Nephron (organoid): ENCODE measurements around the gene SNX21.

Experiments
- H3K27ac Mint-ChIP-seq, 3 experiments: 2 replicates each; pipeline ENCODE4 v1.8.0; 2020; ENCODE audit warnings: mixed read lengths in 3 of 3, mild to moderate bottlenecking in 2 of 3, moderate library complexity in 1 of 3
- H3K27me3 Mint-ChIP-seq: 2 replicates; pipeline ENCODE4 v1.8.0; 2021; ENCODE audit warnings: low read depth, mild to moderate bottlenecking, moderate library complexity, mixed read lengths
- H3K36me3 Mint-ChIP-seq: 2 replicates; pipeline ENCODE4 v1.8.0; 2020; ENCODE audit warnings: low read depth, mixed read lengths
- H3K4me1 Mint-ChIP-seq: 2 replicates; pipeline ENCODE4 v1.8.0; 2020; ENCODE audit warnings: mixed read lengths
- H3K4me3 Mint-ChIP-seq, 3 experiments: 2 replicates each; pipeline ENCODE4 v1.8.0; 2020; ENCODE audit warnings: mild to moderate bottlenecking in 3 of 3, mixed read lengths in 3 of 3, moderate library complexity in 2 of 3
- H3K9me3 Mint-ChIP-seq: 2 replicates; pipeline ENCODE4 v1.8.0; 2020; ENCODE audit warnings: mixed read lengths
- CTCF ChIP-seq, 3 experiments: fragments of 200-600 bp; sonication (generic); IDR thresholded peaks; one replicate each; pipeline ENCODE4 v1.5.0; 2021; ENCODE audit warnings: antibody characterized with exemption in 3 of 3; ENCODE audit not compliant: unreplicated experiment in 3 of 3

Gene SNX21

GRCh38 chr20:45878076-45878761 is 44.6 kb downstream of the SNX21 start:
- H3K36me3 Mint-ChIP-seq, result peaks cover 18% of the 10 kb centered on the region
- H3K27me3 Mint-ChIP-seq, result no peaks in the 10 kb centered on the region
- H3K4me3 Mint-ChIP-seq, result no peak overlapping the region
- no peak overlapping the region for H3K27ac Mint-ChIP-seq
- H3K4me1 Mint-ChIP-seq, result peaks cover 17% of the 10 kb centered on the region
- no peak for TF ChIP-seq CTCF (IDR thresholded peaks at IDR 0.05; ENCODE audit: unreplicated experiment in 3 of 3)
- H3K9me3 Mint-ChIP-seq, result no peaks in the 10 kb centered on the region

- no peak for TF ChIP-seq CTCF (IDR thresholded peaks at IDR 0.05; ENCODE audit: unreplicated experiment in 3 of 3)
- peak within 1 kb of the TSS; percentile 71 to 90 (median 74) for H3K27ac Mint-ChIP-seq
- H3K9me3 Mint-ChIP-seq, result no peaks in the 10 kb centered on the region
- peaks cover 17% of the 10 kb centered on the region for H3K4me1 Mint-ChIP-seq
- no peaks in the 10 kb centered on the region for H3K27me3 Mint-ChIP-seq
- H3K4me3 Mint-ChIP-seq, result peak within 1 kb of the TSS; percentile 89 to 96 (median 92)
- H3K36me3 Mint-ChIP-seq, result peaks cover 30% of the 10 kb centered on the region
These were observed 47.6 kb downstream of the SNX21 start, which contains the start of gene ZSWIM1 for GRCh38 chr20:45880988-45881788. TSS of gene ZSWIM1 (plus strand) at chr20:45881227. CDS start at chr20:45882593, 1,366 bp downstream.

GRCh38 chr20:45882469-45883099 is 49.0 kb downstream of the SNX21 start:
- Mint-ChIP-seq H3K4me1 (peaks cover 17% of the 10 kb centered on the region), H3K9me3 (no peaks in the 10 kb centered on the region), H3K4me3 (peak overlapping the region; percentile 81 to 90 (median 89)), H3K27ac (peak overlapping the region; percentile 10 to 47 (median 36)), H3K36me3 (peaks cover 27% of the 10 kb centered on the region), H3K27me3 (no peaks in the 10 kb centered on the region)
- TF ChIP-seq CTCF (IDR thresholded peaks at IDR 0.05; ENCODE audit: unreplicated experiment in 3 of 3), result no peak

GRCh38 chr20:45883100-45883469 is 49.5 kb downstream of the SNX21 start:
- Mint-ChIP-seq H3K9me3 (no peaks in the 10 kb centered on the region), H3K4me3 (peak overlapping the region; percentile 81 to 90 (median 89)), H3K36me3 (peaks cover 29% of the 10 kb centered on the region), H3K27me3 (no peaks in the 10 kb centered on the region), H3K4me1 (peaks cover 17% of the 10 kb centered on the region), H3K27ac (no peak overlapping the region)
- TF ChIP-seq CTCF (IDR thresholded peaks at IDR 0.05; ENCODE audit: unreplicated experiment in 3 of 3), result no peak

GRCh38 chr20:45886590-45887345 is 53.2 kb downstream of the SNX21 start:
- Mint-ChIP-seq H3K27ac (no peak overlapping the region), H3K27me3 (no peaks in the 10 kb centered on the region), H3K4me1 (peaks cover 13% of the 10 kb centered on the region), H3K36me3 (peaks cover 25% of the 10 kb centered on the region), H3K9me3 (no peaks in the 10 kb centered on the region), H3K4me3 (peak overlapping the region in 1 of 3 experiments; percentile 47)
- TF ChIP-seq CTCF (IDR thresholded peaks at IDR 0.05; ENCODE audit: unreplicated experiment in 3 of 3), result no peak
